ENCODE results near the gene TRAF3.

TRAF3 gene

GRCh38 chr14:102942069-102942468 is 164.8 kb downstream of the TRAF3 start:
- H3K4me3 ChIP-seq (ENCODE audit: low read length) = no peak overlapping the region
- TF ChIP-seq CTCF (IDR thresholded peaks at IDR 0.05; ENCODE audit: insufficient read depth, low read depth, low read length, missing control alignments) = no peak
- DNase-seq (ENCODE audit: low read depth) = no peak

GRCh38 chr14:102943454-102943853 is 166.2 kb downstream of the TRAF3 start:
- no peak for DNase-seq (ENCODE audit: low read depth)
- no peak for TF ChIP-seq CTCF (IDR thresholded peaks at IDR 0.05; ENCODE audit: insufficient read depth, low read depth, low read length, missing control alignments)
- no peak overlapping the region for H3K4me3 ChIP-seq (ENCODE audit: low read length)

GRCh38 chr14:102943979-102944378 is 166.7 kb downstream of the TRAF3 start:
- H3K4me3 ChIP-seq (ENCODE audit: low read length) = no peak overlapping the region
- no peak for DNase-seq (ENCODE audit: low read depth)
- TF ChIP-seq CTCF (IDR thresholded peaks at IDR 0.05; ENCODE audit: insufficient read depth, low read depth, low read length, missing control alignments) = no peak

- H3K4me3 ChIP-seq (ENCODE audit: low read length) = no peak overlapping the region
- no peak for DNase-seq (ENCODE audit: low read depth)
- no peak for TF ChIP-seq CTCF (IDR thresholded peaks at IDR 0.05; ENCODE audit: insufficient read depth, low read depth, low read length, missing control alignments)
Observed at GRCh38 chr14:102944448-102945330, 167.4 kb downstream of the TRAF3 start.

GRCh38 chr14:102945346-102946130 is 168.3 kb downstream of the TRAF3 start:
- no peak for TF ChIP-seq CTCF (IDR thresholded peaks at IDR 0.05; ENCODE audit: insufficient read depth, low read depth, low read length, missing control alignments)
- DNase-seq (ENCODE audit: low read depth) = no peak

GRCh38 chr14:102947321-102948103 is 170.3 kb downstream of the TRAF3 start:
- DNase-seq (ENCODE audit: low read depth) = no peak
- H3K4me3 ChIP-seq (ENCODE audit: low read length) = no peak overlapping the region
- TF ChIP-seq CTCF (IDR thresholded peaks at IDR 0.05; ENCODE audit: insufficient read depth, low read depth, low read length, missing control alignments) = no peak

More at GRCh38 chr14:102945346-102946130, 168.3 kb downstream of the TRAF3 start:
- no peak overlapping the region for H3K4me3 ChIP-seq (ENCODE audit: low read length)
